ENCODE measurements around the gene CLASRP.
"Not testable (repeated sequence)": the region's sequence is repeated elsewhere in the genome, so short reads cannot be mapped to it uniquely, and the experiment has no call there.

Gene CLASRP

DNA sequence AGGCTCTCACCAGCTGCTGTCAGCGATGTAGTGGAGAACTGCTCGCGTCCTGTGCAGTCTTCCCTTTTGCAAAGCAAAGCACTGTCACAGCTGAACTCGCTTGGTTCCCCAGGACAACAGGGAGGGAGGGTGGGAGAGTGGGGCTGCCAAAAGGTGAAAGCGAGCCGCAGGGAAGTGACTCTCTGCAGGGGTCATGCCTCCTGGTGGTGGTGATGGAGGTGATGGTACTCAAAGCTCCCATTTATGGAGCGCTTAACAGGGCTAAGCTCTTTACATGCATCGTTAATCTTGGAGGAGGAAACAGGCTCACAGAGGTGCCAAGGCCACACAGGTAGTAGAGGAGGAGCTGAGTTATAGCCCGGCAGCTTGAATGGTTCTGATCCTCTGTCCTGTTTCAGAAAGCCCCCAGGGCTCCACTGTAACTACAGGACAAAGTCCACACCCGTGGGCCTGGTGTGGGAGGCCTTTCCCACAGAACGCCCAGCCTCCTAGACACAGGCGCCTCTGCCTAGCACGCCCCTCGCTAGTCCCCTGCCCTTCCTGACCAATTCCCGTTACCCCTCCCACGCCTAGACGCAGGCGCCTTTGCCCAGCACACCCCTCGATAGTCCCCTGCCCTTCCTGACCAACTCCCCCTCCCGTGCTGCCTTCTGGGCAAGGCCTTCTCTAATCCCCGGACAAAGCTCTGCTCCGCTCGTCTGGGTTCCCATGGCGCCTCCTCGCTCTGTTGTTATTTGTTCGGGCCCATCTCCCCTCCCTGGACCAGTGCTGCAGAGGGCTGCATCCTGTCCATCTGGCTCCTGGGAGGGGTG lies 64.9 kb downstream of the CLASRP start:
- DNase-seq (ENCODE audit: low spot score) = peak; percentile 47

DNA sequence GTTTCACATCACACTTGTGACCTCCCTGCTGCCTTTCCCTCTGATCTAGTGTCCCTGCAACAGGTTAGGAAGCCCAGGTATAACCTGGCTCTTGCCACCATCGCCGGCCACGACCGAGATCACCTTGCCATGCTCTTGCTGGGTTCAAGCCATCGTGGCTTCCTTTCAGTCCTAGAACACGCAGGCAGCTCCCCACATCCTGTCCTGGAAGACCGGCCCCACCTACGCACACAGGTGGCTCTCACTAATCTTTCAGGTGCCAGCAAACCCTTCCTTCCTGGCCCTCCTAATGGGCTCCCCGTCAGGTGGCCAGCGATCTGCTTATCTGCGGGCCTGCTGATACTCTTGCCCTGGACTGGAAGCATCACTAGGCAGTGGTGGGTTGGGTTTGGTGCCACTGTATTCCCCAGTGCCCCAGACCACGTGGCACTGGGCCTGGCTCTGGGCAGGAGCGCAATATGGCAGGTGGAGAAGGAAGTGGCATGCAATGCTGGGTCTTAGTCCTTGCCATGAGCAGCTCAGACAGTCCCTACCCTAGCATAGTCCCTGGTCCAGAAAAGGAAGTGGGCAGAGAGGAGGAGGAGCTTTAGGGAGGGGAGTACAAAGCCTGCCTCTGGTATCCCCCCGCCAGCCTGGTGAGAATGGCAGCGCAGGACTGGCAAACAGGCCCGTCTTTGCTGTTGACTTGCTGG lies 66.0 kb downstream of the CLASRP start:
- no peak for DNase-seq (ENCODE audit: low spot score)

DNA sequence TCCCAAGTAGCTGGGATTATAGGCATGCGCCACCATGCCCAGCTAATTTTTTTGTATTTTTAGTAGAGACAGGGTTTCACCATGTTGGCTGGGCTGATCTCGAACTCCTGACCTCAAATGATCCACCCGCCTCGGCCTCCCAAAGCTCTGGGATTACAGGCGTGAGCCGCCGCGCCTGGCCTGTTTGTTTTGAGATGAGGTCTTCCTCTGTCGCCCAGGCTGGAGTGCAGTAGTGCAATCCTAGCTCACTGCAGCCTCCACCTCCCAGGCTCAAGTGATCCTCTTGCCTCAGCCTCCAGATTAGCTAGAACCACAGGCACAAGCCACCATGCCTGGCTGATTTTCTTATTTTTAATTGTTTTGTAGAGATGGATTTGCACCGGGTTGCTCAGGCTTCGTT lies 67.5 kb downstream of the CLASRP start:
- not testable (repeated sequence) for DNase-seq (ENCODE audit: low spot score)

DNA sequence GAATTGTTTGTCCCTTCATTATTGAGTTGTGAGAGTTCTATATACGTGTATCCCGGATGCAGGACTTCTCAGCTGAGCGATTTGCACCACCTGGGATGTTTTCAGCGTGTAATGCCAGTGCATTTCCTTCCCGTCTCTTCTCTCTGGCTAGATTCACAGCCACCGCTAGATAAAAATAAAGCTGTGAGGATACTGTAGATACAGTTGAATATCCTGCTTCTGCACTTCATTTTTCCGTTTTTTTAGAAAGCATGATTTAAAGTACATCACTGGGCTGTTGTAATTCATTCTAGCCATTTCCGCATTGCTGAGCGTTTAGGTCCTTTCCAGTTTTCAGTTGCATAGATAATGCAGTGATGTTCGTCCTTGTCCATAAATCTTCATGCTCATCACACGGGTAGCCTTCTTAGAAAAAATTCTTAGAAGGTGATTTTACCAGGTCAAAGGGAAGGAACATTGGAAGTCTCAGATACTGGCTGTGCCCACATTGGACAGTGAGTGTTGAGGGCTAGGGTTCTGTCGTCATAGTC lies 68.8 kb downstream of the CLASRP start:
- DNase-seq (ENCODE audit: low spot score) = no peak

DNA sequence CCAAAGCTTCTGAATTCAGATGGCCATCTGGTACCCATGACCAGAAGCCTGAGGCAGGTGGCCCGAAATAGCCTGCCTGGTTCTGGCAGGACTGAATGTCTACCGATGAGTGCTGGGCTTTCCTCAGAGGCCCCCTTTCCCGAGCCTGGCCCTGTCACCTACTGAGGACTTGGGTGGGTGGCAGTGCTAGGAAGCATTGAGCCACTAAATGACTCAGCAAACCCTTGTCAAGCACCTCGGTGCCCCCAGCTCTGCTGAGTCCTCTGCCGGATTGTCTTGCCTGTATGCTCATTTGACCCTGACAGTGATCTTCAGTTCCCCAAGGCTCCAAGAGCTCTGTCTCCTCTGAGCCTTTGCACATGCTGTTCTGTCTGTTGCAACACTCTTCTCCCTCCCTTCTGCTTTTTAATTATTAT lies 72.0 kb downstream of the CLASRP start:
- no peak for DNase-seq (ENCODE audit: low spot score)

DNA sequence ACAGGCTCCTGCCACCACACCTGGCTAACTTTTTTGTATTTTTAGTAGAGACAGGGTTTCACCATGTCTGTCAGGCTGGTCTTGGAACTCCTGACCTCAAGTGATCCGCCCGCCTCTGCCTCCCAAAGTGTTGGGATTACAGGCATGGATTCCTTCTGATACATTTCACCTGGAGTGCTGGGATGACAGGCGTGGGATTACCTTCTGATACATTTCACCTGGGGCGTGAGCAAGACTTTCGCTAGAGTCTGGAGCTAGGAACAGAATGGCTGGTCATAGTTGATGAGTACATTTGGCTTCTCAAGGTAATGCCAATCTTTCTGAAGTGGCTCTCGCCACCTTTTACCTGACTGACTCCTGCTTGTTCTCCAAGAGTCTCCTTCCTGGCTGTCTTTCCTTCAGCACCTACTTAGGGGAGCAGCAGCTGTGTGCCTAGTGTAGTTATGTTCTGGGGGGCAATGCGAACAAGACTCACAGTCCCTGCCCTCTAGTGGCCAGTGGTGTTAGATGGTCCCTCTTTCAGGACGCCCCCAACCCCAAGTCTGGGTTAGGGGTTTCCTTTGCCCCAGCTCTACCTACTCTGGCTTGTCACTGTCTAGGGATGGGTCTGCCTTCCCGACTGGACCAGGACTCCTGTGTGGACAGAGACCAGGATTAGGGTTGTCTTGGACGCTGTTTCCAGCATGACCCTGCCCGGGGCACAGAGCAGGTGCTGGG lies 73.4 kb downstream of the CLASRP start:
- DNase-seq (ENCODE audit: low spot score) = no peak

DNA sequence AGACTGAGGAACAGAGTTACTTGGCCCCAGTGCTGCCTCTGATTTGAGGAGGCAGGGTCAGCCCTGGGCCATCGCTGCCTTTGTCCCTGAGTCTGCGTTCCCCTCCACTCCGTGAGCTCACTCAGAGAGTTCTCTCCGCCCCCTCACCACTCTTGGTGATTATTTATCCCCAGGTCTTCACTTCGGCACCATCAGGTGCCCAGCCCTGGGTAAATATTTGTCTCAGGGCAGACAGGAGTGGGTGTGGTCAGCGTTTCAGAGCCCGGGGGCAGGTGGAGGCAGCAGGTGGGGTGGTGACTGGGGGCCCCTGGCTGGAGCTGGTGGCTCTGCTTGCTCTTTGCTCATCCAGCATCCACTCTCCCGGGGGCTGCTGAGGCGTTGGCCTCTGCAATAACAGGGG lies 74.8 kb downstream of the CLASRP start:
- DNase-seq (ENCODE audit: low spot score) = no peak

DNA sequence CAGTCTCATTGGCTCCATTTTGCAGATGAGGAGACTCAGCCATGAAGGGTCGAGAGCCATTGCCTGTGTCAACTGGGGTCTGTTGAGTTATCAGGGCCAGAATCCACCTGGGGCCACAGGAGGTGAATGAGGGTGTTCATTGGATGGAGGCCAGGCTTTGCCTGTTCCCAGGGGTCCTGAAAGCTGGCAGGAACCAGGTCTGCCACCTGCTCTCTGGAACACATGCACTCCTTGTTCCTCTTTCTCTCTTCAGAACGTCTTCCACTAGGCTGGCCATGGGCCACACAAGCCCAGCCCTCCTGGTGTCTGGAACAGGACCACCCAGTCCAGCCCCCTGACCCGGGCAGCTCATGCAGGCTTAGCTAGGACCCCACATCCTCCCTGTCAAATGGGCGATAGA lies 75.3 kb downstream of the CLASRP start:
- no peak for DNase-seq (ENCODE audit: low spot score)

DNA sequence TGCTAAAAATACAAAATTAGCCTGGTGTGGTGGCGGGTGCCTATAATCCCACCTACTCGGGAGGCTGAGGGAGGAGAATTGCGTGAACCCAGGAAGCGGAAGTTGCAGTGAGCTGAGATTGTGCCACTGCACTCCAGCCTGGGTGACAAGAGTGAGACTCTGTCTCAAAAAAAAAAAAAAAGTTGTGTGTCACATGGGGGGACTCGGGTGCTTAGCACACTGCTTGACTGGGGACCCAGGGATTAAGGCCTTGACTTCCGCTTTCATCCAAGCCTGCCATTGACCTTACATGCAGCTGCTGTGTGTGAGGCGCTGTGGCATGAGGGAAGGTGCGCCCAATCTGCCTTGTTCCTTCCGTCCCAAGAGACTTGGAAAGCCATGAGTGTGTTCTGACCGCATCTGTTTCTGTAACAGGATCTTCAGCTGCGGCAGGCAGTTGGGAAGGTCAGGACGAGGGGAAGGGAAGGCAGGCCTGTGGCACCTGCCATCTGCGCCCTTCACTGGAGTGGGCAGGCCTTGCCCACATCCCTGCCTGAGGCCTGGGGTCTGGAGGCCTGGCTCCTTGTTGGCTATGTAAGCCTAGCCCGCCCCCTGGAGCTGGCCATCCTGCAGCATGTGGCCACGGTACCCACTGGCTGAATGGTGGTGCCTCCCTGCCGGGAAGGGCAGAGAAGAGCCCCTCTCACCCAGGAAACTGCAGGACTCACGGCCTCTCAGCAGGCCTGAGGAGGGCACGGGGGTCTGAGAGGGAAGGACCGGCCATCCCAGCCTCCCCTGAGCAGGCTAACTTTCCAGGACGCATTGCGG lies 77.2 kb downstream of the CLASRP start:
- no peak for DNase-seq (ENCODE audit: low spot score)

DNA sequence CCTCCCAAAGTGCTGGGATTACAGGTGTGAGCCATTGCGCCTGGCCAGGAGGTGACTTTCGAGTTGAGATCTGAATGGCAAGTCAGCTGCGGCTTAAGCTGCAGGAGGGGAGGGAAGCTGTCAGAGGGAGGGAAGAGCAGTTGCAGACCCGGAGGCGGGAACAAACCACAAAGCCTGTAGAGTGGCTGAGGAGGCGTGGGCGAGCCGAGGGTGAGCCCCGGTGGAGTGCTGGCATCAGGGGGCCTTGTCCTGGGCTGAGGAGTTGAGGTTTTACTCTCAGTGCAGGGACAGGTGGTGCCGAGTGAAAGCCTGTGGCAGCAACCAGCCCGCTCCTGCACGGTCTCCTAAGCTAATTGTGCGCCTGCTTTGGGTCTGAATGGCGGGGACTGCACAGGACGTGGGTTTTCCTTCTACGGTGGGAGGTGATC lies 78.3 kb downstream of the CLASRP start:
- no peak for DNase-seq (ENCODE audit: low spot score)

DNA sequence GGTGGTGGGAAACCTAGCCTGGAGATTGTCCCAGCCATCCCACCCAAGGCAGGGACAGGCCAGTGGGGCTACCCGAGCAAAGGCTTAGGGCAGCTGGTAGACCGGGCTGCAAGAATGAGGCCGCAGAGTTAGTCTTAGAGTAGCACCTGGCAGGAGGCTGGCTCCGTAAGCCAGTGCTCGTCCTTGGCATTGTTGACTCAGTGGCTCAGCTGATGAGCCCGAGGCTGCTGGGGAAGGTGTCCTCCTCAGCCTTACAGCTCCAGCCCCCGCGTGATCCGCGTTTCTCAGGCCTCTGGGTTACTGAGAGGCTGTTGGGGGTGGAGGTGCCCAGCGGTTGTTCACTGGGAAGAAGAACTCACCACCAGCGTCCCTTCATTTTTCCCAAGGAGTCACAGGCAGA lies 78.8 kb downstream of the CLASRP start:
- no peak for DNase-seq (ENCODE audit: low spot score)

DNA sequence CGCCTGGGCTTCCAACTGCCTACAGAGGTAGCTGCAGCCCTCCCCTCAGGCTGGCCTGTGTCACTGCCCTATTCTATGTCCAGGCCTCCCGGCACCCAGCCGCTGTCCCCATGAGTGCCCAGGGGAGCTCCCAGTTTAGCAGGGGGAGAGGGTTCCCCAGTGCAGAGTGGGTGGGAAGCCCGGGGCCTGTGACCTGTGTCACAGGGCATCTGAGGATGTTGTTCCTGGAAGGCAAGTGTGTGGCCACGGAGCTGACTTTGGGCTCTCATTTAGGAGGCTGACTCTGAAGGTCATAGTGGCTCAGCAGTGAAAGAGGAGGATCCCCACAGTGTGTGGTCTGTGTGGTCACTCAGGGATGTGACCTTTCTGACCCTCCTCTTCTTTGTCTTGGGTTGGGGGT lies 79.3 kb downstream of the CLASRP start:
- no peak for DNase-seq (ENCODE audit: low spot score)

DNA sequence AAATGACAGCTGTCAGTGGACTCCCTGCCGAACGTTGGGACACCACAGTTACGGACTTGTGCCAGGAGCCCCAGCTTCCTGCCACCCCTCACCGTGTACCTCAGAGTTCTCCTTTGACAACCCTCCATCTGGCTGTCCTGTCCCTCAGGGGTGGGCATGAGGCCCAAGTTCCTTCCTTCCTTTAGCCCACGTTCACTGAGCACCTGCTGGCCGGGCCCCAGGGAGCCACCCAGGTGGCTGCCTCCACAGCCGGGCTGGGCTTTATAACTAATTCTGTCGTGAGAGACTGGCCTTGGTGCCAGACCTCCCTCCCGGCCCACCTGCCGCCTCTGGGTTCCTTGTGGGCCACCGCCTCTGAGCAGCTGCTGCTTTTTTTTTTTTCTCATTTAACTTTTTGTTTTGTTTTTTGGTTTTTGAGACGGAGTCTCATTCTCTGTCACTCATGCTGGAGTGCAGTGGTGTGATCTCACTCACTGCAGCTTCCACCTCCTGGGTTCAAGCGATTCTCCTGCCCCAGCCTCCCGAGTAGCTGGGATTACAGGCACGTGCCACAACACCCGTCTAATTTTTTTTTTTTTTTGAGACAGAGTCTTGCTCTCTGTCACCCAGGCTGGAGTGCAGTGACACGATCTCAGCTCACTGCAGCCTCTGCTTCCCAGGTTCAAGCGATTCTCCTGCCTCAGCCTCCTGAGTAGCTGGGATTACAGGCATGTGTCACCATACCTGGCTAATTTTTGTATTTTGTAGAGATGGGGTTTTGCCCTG lies 79.9 kb downstream of the CLASRP start:
- DNase-seq (ENCODE audit: low spot score) = peak; percentile 57

DNA sequence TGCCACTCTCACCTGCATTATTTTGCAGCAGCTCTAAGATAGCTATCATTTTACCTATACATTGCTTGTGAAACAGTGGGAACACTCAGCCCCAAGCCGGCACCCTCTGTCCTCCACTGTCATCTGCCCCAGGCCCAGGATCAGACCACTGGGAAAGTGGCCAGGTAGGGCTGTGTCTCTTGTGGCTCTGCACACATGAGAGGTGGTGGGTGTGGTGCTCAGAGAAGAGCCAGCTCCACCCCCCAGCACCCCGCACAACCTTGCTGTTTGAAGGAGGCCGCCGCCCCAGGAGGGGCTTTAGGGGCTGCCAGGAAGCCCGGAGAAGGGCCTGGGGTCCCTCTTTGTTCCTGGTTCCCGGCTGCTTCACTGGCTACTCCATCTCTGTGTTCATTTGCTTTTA lies 80.7 kb downstream of the CLASRP start:
- no peak for DNase-seq (ENCODE audit: low spot score)
